Gastroesophageal sphincter (tissue), 4 donors: ENCODE results near the gene SPACDR. TPM values are rescaled to one million over a fixed set of nuclear protein-coding genes. Genes with fewer than 3 reads are reported as not detected.

Source experiments
- ATAC-seq: fragments of 150-250 bp; one replicate; pipeline ENCODE4 v1.9.1; 2016; ENCODE audit warnings: mild to moderate bottlenecking, moderate library complexity
- H3K27ac ChIP-seq, 4 donors: fragments of 200-600 bp; sonication (generic) in 3 of 4; 1 replicate in 3 of 4; 2 replicates in 1 of 4; pipeline ENCODE4 v1.5.1; 2016 to 2019
- H3K27me3 ChIP-seq: fragments of 200-600 bp; sonication (generic); one replicate; pipeline ENCODE4 v1.5.1; 2019
- H3K36me3 ChIP-seq, 2 donors: fragments of 200-600 bp; sonication (generic); one replicate each; pipeline ENCODE4 v1.5.1; 2019; ENCODE audit warnings: control low read depth in 1 of 2
- H3K4me1 ChIP-seq, 3 donors: fragments of 200-600 bp; sonication (generic); 1 replicate in 2 of 3; 2 replicates in 1 of 3; pipeline ENCODE4 v1.5.1; 2016 to 2019; ENCODE audit warnings: control low read depth in 2 of 3
- H3K4me3 ChIP-seq, 2 donors: fragments of 200-600 bp; sonication (generic); one replicate each; pipeline ENCODE4 v1.5.1; 2019; ENCODE audit warnings: mild to moderate bottlenecking in 1 of 2, moderate library complexity in 1 of 2
- H3K9me3 ChIP-seq, 3 donors: fragments of 200-600 bp; sonication (generic); one replicate each; pipeline ENCODE4 v1.5.1; 2017 to 2019; ENCODE audit warnings: control low read depth in 2 of 3
- EP300 ChIP-seq: sonication (generic); formaldehyde crosslinking; IDR thresholded peaks from one replicate; pipeline ENCODE4 v1.6.1; 2017; ENCODE audit warnings: antibody characterized with exemption, mild to moderate bottlenecking
- POLR2A ChIP-seq, 2 donors: fragments of 450-650 bp; IDR thresholded peaks; one replicate each; pipeline ENCODE4 v1.6.1; 2017; ENCODE audit warnings: antibody characterized with exemption in 2 of 2, mild to moderate bottlenecking in 2 of 2, moderate library complexity in 1 of 2
- POLR2AphosphoS5 ChIP-seq: sonication (generic); formaldehyde crosslinking; IDR thresholded peaks from one replicate; pipeline ENCODE4 v1.6.1; 2017; ENCODE audit warnings: antibody characterized with exemption
- WGBS, 2 donors: methylation state at CpG; one replicate each; pipeline ENCODE4 v1.1.5; 2018; ENCODE audit warnings: low coverage in 1 of 2; 5-methylcytosine and 5-hydroxymethylcytosine counted together
- total RNA-seq, 4 donors: library from RNA; depleted of rRNA; stranded (reverse); fragments of >200 nt; gene quantifications; one replicate each; pipeline ENCODE4 v1.1.0, GENCODE V29; 2016
- TF ChIP-seq, protein P1 (sequence below), 4 experiments: fragments of 200-600 bp in 2 of 4; fragments of 450-650 bp in 2 of 4; sonication (generic) in 1 of 4; IDR thresholded peaks; one replicate each; pipeline ENCODE4 v1.5.1; 2017 to 2019; ENCODE audit warnings: antibody characterized with exemption in 4 of 4, mild to moderate bottlenecking in 2 of 4, moderate library complexity in 2 of 4

SPACDR gene
- total RNA-seq, 4 donors from 2014 or later: 0.67 TPM; not detected in 3

DNA sequence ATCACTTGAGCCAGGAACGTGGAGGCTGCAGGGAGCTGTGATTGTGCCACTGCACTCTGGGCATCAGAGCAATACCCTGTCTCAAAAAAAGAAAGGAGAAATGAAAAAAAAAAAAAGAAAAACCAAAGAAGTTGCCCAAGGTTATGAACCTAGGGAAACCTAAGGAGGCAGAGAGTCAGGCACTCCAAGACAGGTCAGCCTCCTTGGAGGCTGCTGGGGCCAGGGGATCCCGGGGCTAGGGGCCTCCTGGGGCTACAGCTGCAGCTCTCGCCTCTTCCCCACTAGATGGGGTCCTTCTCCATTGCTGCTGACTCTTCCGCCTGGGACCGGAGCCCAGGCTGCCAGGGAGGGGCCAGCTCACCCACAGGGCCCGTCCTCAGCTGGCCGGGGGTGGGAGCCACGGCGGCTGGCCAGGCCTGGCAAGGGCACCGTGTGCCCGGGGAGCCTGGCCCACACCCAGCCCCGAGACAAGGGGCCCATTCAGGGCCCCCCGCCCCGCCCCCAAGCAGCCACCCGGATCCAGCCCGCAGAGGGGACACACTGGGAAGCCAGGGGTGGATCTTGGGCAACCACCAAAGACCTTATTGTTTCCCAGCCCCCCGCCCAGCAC, 1.7 kb upstream of the SPACDR start:
- peak; percentile 85 for ATAC-seq
- peak overlapping the region in 3 of 4 donors; percentile 44 to 75 (median 64) for H3K27ac ChIP-seq
- H3K9me3 ChIP-seq: no peaks in the 10 kb centered on the region
- H3K4me1 ChIP-seq: peaks cover 3 to 63% (median 19%) of the 10 kb centered on the region in 3 donors
- peak overlapping the region in 1 of 2 donors; percentile 38 for H3K4me3 ChIP-seq
- TF ChIP-seq POLR2A (IDR thresholded peaks at IDR 0.05) (no peak), POLR2AphosphoS5 (peak; percentile 80)
- TF ChIP-seq, protein P1, sequence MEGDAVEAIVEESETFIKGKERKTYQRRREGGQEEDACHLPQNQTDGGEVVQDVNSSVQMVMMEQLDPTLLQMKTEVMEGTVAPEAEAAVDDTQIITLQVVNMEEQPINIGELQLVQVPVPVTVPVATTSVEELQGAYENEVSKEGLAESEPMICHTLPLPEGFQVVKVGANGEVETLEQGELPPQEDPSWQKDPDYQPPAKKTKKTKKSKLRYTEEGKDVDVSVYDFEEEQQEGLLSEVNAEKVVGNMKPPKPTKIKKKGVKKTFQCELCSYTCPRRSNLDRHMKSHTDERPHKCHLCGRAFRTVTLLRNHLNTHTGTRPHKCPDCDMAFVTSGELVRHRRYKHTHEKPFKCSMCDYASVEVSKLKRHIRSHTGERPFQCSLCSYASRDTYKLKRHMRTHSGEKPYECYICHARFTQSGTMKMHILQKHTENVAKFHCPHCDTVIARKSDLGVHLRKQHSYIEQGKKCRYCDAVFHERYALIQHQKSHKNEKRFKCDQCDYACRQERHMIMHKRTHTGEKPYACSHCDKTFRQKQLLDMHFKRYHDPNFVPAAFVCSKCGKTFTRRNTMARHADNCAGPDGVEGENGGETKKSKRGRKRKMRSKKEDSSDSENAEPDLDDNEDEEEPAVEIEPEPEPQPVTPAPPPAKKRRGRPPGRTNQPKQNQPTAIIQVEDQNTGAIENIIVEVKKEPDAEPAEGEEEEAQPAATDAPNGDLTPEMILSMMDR (IDR thresholded peaks at IDR 0.05): peak in 3 of 4 experiments; percentile 68 to 86 (median 71)
- WGBS, 2 donors: 20 to 100% methylated on average over 1 to 3 of the region's 17 CpGs
- no peaks in the 10 kb centered on the region for H3K27me3 ChIP-seq
- peaks cover 0 to 56% of the 10 kb centered on the region in 2 donors for H3K36me3 ChIP-seq

DNA sequence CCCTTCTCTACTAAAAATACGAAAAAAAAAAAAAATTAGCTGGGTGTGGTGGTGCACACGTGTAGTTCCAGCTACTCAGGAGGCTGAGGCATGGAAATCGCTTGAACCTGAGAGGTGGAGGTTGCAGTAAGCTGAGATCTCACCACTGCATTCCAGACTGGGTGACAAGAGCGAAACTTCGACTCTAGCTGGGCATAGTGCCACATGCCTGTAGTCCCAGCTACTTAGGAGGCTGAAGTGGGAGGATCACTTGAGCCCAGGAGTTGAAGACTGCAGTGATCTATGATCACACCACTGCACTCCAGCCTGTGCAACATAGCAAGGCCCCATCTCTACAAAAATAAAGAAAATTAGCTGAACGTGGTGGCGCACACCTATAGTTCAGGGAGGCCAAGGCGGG, 1.2 kb upstream of the SPACDR start:
- no peak for ATAC-seq
- Histone ChIP-seq H3K36me3 (peaks cover 0 to 56% of the 10 kb centered on the region in 2 donors), H3K9me3 (no peaks in the 10 kb centered on the region), H3K4me3 (no peak overlapping the region), H3K27me3 (no peaks in the 10 kb centered on the region), H3K4me1 (peaks cover 3 to 62% (median 19%) of the 10 kb centered on the region in 3 donors), H3K27ac (peak overlapping the region in 2 of 4 donors; percentile 64 to 75)
- TF ChIP-seq POLR2A (IDR thresholded peaks at IDR 0.05) (no peak), POLR2AphosphoS5 (no peak), EP300 (no peak)
- TF ChIP-seq, protein P1 (IDR thresholded peaks at IDR 0.05): no peak
- 47 to 60% methylated on average over 2 to 5 of the region's 8 CpGs for WGBS, 2 donors

DNA sequence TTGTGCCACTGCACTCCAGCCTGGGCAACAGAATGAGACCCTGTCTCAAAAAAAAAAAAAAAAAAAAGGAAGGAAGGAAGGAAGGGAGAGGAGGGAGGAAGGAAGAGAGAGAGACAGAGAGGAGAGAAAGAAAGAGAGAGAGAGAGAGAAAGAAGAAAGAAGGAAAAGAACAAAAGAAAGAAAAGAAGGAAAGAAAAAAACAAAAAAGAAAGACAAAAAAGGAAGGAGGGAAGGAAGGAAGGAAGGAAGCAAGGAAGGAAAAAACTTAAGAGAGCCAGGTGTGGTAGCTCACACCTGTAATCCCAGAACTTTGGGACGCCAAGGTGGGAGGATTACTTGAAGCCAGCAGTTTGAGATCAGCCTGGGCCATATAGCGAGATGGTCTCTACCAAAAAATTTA, 731 bp upstream of the SPACDR start:
- 93% methylated on average over 2 of the region's 2 CpGs; no CpG with 5 or more reads in 1 of the 2 donors for WGBS, 2 donors
- no peak for TF ChIP-seq POLR2A (IDR thresholded peaks at IDR 0.05)
- TF ChIP-seq, protein P1 (IDR thresholded peaks at IDR 0.05): no peak
- no peak for TF ChIP-seq POLR2AphosphoS5
- no peak for TF ChIP-seq EP300
- Histone ChIP-seq H3K4me3 (no peak overlapping the region), H3K4me1 (peaks cover 3 to 57% (median 18%) of the 10 kb centered on the region in 3 donors), H3K27ac (no peak overlapping the region), H3K36me3 (peaks cover 0 to 55% of the 10 kb centered on the region in 2 donors), H3K27me3 (no peaks in the 10 kb centered on the region), H3K9me3 (no peaks in the 10 kb centered on the region)
- no peak for ATAC-seq

DNA sequence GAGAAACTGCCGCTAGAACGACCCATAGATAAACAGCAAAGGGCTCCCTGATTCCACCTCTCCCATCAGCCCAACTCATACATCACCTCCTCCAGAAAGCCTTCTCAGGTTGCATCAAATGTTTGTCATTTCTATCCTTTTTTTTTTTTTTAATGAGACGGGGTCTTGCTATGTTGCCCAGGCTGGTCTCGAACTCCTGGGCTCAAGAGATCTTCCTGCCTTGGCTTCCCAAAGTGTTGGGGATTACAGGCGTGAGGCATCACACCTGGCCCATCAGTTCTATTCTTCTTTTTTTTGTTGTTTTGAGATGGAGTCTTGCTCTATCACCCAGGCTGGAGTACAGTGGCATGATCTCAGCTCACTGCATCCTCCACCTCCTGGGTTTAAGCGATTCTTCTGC, 7.0 kb downstream of the SPACDR start:
- H3K27me3 ChIP-seq: no peaks in the 10 kb centered on the region
- peaks cover 0 to 28% of the 10 kb centered on the region in 2 donors for H3K36me3 ChIP-seq
- WGBS, 2 donors: 91 to 100% methylated on average over 3 to 6 of the region's 6 CpGs
- no peaks in the 10 kb centered on the region for H3K9me3 ChIP-seq
- ATAC-seq: no peak
- H3K4me1 ChIP-seq: no peaks in the 10 kb centered on the region
- H3K27ac ChIP-seq: no peak overlapping the region
- H3K4me3 ChIP-seq: no peak overlapping the region
- no peak for TF ChIP-seq EP300
- TF ChIP-seq POLR2AphosphoS5: no peak
- no peak for TF ChIP-seq POLR2A (IDR thresholded peaks at IDR 0.05)
- TF ChIP-seq, protein P1 (IDR thresholded peaks at IDR 0.05): no peak

DNA sequence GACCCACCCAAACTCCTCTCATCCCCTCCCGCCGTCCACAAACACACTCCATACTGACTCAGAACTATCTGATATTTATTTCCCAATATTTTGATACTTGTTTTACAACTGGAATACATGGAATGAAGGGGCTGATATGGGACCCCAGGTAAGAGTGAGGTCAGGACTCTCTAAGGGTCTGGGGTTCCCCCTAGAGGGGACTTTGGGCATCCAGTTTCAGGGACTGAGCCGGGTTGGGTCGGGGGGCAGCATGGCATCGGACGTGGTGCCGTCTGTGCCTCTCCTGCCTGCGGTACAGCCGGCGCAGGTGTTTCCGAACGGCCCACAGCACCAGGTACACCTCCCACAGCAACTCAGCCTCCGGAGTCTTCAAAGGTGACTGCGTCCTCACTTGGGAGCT, 7.5 kb downstream of the SPACDR start:
- Histone ChIP-seq H3K4me1 (no peaks in the 10 kb centered on the region), H3K27ac (no peak overlapping the region), H3K9me3 (no peaks in the 10 kb centered on the region), H3K4me3 (no peak overlapping the region), H3K36me3 (peaks cover 0 to 27% of the 10 kb centered on the region in 2 donors), H3K27me3 (no peaks in the 10 kb centered on the region)
- 59 to 77% methylated on average over 4 to 5 of the region's 14 CpGs for WGBS, 2 donors
- no peak for ATAC-seq
- TF ChIP-seq, protein P1 (IDR thresholded peaks at IDR 0.05): no peak
- TF ChIP-seq POLR2A (IDR thresholded peaks at IDR 0.05): no peak
- no peak for TF ChIP-seq POLR2AphosphoS5
- no peak for TF ChIP-seq EP300
